Measurements from ENCODE around the gene USP6NL. TPM values are rescaled to one million over a fixed set of nuclear protein-coding genes. Genes with fewer than 3 reads are reported as not detected.

The USP6NL gene
- total RNA-seq, 4 donors from 2014 or later = 28.8 to 56.4 (median 34.0) TPM

DNA sequence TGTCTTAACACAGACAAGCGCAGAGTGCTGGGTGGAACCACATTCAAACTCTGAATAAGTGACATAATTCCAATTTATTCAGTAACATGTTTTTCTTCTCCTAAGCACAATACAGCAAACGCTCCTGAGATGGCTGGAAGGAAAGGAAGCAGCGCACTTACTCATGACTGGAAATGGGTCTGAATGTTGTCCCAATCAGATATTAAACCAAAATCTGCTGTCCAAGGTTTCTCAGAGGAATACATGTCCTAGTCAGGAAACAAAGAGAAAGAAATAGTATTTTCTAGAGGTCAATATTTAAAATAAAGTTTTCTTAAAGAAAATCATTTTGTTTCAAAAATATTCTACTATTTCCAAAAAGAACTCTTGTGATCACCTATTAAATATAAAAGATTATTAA is 14.0 kb downstream of the USP6NL start:
- Histone ChIP-seq H3K27ac (no peak overlapping the region), H3K9me3 (no peaks in the 10 kb centered on the region), H3K27me3 (no peaks in the 10 kb centered on the region), H3K4me1 (peaks cover 0 to 21% (median 3%) of the 10 kb centered on the region in 3 donors), H3K4me3 (no peak overlapping the region), H3K36me3 (peaks cover 0 to 20% (median 0%) of the 10 kb centered on the region in 3 donors)
- no peak for TF ChIP-seq POLR2A (IDR thresholded peaks at IDR 0.05)
- TF ChIP-seq, protein P1, sequence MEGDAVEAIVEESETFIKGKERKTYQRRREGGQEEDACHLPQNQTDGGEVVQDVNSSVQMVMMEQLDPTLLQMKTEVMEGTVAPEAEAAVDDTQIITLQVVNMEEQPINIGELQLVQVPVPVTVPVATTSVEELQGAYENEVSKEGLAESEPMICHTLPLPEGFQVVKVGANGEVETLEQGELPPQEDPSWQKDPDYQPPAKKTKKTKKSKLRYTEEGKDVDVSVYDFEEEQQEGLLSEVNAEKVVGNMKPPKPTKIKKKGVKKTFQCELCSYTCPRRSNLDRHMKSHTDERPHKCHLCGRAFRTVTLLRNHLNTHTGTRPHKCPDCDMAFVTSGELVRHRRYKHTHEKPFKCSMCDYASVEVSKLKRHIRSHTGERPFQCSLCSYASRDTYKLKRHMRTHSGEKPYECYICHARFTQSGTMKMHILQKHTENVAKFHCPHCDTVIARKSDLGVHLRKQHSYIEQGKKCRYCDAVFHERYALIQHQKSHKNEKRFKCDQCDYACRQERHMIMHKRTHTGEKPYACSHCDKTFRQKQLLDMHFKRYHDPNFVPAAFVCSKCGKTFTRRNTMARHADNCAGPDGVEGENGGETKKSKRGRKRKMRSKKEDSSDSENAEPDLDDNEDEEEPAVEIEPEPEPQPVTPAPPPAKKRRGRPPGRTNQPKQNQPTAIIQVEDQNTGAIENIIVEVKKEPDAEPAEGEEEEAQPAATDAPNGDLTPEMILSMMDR (IDR thresholded peaks at IDR 0.05) = no peak
- DNase-seq = no peak
- intact Hi-C loops (cut with DNase I) = no loop called here
- WGBS, 2 donors = 80 to 97% methylated on average over 3 of the region's 3 CpGs

DNA sequence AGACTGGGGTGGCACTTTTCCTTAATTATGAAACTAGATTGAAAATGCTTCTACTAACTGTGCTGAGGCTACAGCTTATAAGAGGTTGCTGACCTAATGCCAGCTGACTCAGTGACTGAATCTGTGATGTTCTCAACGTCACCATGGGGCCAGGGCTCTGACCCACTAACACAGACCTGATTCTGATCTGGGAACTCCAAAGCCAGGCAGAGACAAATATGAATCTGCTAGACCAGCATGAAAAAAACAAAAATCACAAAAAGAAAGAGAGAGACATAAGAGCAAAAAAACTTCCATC is 16.1 kb downstream of the USP6NL start:
- Histone ChIP-seq H3K4me1 (peaks cover 0 to 10% (median 3%) of the 10 kb centered on the region in 3 donors), H3K4me3 (no peak overlapping the region), H3K27ac (no peak overlapping the region), H3K36me3 (peaks cover 0 to 20% (median 0%) of the 10 kb centered on the region in 3 donors), H3K9me3 (no peaks in the 10 kb centered on the region), H3K27me3 (no peaks in the 10 kb centered on the region)
- no peak for TF ChIP-seq POLR2A (IDR thresholded peaks at IDR 0.05)
- TF ChIP-seq, protein P1 (IDR thresholded peaks at IDR 0.05) = no peak
- 44 to 50% methylated on average over 1 of the region's 1 CpG for WGBS, 2 donors
- DNase-seq = no peak
- intact Hi-C loops (cut with DNase I) = no loop called here

GRCh38 chr10:11594589-11595394 is 16.7 kb downstream of the USP6NL start:
- peaks cover 0 to 20% (median 0%) of the 10 kb centered on the region in 3 donors for H3K36me3 ChIP-seq
- no peak overlapping the region for H3K4me3 ChIP-seq
- H3K4me1 ChIP-seq = peaks cover 0 to 10% (median 3%) of the 10 kb centered on the region in 3 donors
- no peak for DNase-seq
- TF ChIP-seq POLR2A (IDR thresholded peaks at IDR 0.05) = no peak
- TF ChIP-seq, protein P1 (IDR thresholded peaks at IDR 0.05) = no peak
- WGBS, 2 donors = 86 to 87% methylated on average over 6 of the region's 6 CpGs
- intact Hi-C loops (cut with DNase I) = no loop called here
- no peaks in the 10 kb centered on the region for H3K27me3 ChIP-seq
- no peak overlapping the region for H3K27ac ChIP-seq
- H3K9me3 ChIP-seq = no peaks in the 10 kb centered on the region

GRCh38 chr10:11593612-11594011 is 17.8 kb downstream of the USP6NL start:
- TF ChIP-seq, protein P1 (IDR thresholded peaks at IDR 0.05) = no peak
- TF ChIP-seq POLR2A (IDR thresholded peaks at IDR 0.05) = no peak
- no peak for DNase-seq
- peaks cover 0 to 20% (median 0%) of the 10 kb centered on the region in 3 donors for H3K36me3 ChIP-seq
- no peaks in the 10 kb centered on the region for H3K27me3 ChIP-seq
- no peak overlapping the region for H3K4me3 ChIP-seq
- peaks cover 0 to 10% (median 3%) of the 10 kb centered on the region in 3 donors for H3K4me1 ChIP-seq
- no peaks in the 10 kb centered on the region for H3K9me3 ChIP-seq
- 81 to 88% methylated on average over 7 of the region's 7 CpGs for WGBS, 2 donors
- intact Hi-C loops (cut with DNase I) = no loop called here
- H3K27ac ChIP-seq = no peak overlapping the region

GRCh38 chr10:11589738-11590137 is 21.7 kb downstream of the USP6NL start:
- DNase-seq = no peak
- no peak for TF ChIP-seq POLR2A (IDR thresholded peaks at IDR 0.05)
- TF ChIP-seq, protein P1 (IDR thresholded peaks at IDR 0.05) = no peak
- intact Hi-C loops (cut with DNase I) = no loop called here
- Histone ChIP-seq H3K27ac (no peak overlapping the region), H3K9me3 (no peaks in the 10 kb centered on the region), H3K36me3 (peaks cover 0 to 13% (median 0%) of the 10 kb centered on the region in 3 donors), H3K4me1 (peaks cover 0 to 32% (median 0%) of the 10 kb centered on the region in 3 donors), H3K4me3 (no peak overlapping the region), H3K27me3 (no peaks in the 10 kb centered on the region)
- WGBS, 2 donors = 91 to 92% methylated on average over 4 of the region's 4 CpGs
